Umbilical cord (tissue), 2 donors: ENCODE data around the gene MAJIN. TPM values are rescaled to one million over a fixed set of nuclear protein-coding genes. Genes with fewer than 3 reads are reported as not detected.

Experiments used
- DNase-seq: peaks from one replicate; pipeline ENCODE4 v3.0.0-alpha.2; 2015; ENCODE audit warnings: low spot score
- total RNA-seq: library from RNA; depleted of rRNA; stranded (reverse); fragments of >200 nt; gene quantifications from one replicate; pipeline ENCODE4 v1.2.3, GENCODE V29; 2014; ENCODE audit warnings: low replicate concordance; ENCODE audit not compliant: insufficient read depth

Gene MAJIN
- total RNA-seq, 1 donor from 2014 or later, result not detected

DNA sequence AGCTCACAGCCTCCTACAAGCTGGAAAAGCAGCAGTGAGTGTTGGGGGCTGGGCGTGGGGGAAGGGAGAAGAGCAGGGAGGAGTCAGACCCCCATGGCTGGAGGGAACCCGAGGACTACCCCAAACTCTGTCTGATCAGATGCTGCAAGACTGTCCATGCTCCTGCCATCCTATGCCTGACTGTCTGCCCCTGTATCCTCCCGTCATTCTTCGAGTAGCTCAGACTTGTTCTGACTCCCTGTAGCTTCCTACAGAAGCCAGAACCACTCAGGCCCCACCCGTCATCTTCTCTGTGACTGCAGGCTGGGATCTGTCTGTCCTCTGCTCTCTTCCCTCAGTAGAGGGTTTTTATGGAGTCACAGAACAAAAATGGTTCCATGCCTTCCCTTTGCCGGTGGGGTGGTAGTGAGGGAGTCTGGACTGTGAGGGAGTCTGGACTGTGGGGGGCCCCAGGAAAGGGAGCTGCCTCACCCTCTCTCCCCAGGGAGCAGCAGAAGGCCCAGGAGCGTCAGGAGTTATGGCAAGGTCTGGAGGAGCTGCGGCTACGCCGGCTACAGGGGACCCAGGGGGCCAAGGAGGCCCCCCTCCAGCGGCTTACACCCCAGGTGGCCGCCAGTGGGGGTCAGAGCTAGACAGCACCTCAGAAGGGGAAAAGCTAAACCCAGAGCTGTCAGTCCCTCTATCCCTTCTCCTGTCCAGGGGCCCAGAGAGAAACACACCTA is 38.5 kb downstream of the MAJIN start:
- no peak for DNase-seq

DNA sequence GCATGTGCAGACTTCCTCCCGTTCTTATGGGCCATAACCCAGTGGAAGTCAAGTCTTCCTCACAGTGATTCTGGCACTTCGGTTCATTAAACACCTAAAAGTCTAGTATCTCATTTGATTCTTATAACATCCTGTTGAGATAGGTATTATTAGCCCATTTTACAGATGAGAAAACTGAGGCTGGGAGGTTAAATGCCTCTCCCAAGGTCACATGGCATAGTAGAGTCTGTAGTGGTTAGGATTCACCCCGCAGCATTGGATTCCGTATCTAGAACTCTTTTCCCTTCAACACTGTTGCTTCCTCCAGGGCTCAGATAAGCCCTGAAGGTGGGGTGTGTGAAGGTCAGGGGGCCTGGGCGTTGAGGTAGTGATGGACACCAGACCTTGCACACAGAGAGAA is 39.6 kb downstream of the MAJIN start:
- DNase-seq, result no peak

DNA sequence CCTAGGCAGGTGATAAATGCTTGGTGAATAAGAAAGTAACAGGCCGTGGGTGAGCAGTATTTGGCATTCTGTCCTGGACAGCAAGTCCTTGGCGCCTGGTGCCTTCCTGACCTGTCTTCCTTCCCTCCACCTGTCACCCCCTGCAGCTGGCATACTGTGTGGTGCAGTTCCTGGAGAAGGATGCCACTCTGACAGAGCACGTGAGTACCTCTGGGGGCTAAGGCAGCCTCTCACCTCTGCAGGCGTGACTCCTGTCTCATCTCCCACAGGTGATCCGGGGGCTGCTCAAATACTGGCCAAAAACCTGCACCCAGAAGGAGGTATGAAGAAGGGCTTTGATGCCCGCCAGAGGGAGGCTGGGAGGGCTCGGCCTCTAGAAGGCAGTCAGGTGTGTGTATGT is 40.6 kb downstream of the MAJIN start:
- DNase-seq, result no peak

DNA sequence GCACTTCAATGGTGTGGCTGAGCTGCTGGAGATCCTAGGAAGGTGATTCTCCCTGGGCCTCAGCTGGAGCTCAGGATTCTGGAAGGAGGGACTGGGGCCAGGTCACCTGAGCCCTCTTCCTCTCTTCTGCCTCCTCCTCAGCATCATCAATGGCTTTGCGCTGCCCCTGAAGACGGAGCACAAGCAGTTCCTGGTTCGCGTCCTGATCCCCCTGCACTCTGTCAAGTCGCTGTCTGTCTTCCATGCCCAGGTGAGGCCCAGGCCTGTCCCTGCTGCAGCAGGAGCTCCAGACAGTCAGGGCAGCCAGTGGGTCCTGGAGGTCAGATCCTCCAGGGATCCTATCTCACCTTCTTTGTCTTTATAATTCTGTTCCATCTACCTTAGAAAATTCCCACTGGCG is 41.6 kb downstream of the MAJIN start:
- DNase-seq, result no peak

DNA sequence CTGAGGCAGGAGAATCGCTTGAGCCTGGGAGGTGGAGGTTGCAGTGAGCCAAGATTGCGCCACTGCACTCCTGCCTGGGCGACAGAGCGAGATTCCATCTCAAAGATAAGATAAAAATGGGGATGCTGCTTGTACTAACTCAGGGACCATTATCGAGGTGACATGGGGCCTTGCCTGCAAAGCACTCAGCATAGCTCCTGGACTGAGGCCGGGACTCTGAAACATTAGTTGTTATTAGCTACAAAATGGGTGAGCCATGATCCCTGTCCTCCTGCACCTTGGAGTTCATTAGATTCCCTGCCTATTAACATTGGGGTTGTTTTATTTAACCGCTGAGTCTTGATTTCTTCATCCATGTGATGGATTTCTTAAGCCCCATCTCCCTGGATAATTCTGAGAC is 42.3 kb downstream of the MAJIN start:
- DNase-seq, result no peak

DNA sequence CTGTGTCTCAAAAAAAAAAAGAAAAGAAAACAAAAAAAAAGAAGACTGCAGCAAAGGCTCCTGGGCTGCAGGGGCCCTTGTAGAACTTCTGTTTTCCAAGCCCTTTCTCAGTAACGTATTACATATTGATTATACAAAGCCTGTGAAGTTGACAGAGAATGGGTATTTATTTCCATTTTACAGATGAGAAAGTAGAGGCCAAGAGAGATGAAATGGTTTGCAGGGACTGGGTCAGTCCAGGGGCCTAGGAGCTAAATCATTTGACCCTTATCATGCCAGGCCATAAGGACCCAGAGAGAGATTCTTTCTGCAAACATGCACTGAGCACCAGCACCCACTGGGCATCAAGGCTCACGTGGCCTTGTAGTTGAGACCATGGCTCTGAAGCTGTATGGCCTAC is 43.0 kb downstream of the MAJIN start:
- no peak for DNase-seq

DNA sequence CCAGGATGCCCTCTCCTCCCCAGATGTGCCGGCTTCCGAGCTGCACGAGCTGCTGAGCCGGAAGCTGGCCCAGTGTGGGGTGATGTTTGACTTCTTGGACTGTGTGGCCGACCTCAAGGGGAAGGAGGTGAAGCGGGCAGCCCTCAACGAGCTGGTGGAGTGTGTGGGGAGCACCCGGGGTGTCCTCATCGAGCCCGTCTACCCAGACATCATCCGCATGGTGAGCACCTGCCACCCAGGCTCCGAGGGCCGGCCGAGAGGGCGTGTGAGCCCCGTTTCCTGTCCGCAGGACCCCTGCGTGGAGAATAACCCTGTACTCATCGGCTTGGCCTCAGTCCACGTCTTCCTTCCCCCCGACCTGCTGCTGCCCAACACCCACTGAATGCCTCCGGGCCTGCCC is 45.2 kb downstream of the MAJIN start:
- no peak for DNase-seq

DNA sequence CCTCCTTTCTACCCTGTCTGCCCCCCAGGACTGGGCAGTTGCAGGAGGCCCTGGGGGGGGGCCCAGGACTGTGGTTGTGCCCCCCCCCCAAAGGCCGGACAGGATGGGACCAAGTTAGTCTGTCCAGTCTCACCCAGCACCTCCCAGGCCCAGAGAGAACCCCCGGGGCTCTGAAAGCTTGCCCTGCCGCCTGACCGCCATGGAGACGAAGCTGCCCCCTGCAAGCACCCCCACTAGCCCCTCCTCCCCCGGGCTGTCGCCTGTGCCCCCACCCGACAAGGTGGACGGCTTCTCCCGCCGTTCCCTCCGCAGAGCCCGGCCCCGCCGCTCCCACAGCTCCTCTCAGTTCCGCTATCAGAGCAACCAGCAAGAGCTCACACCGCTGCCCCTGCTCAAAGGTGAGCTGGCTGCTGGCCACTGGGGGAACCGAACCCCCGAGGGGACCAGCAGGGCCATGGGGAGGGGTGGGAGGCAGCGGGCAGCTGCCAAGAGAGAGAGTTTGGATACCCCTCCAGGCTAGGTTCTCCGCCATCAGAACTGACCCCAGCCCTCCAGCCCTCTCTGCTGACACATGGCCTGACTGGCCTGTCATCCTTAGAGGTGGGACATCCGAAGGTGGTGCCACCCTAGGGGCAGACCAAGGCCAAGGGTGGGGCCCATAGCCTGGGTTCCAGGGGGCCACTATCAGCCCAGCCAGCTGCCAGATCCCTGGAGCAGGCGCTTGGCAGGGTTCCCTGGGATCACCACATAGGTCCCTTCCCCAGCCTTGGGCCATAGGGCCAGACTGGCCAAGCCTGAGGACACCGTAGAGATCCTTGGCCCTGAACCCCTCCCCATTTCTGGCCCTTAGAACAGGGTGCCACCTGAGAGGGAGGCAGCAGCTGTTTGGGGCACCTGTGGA is 46.1 kb downstream of the MAJIN start:
- no peak for DNase-seq

DNA sequence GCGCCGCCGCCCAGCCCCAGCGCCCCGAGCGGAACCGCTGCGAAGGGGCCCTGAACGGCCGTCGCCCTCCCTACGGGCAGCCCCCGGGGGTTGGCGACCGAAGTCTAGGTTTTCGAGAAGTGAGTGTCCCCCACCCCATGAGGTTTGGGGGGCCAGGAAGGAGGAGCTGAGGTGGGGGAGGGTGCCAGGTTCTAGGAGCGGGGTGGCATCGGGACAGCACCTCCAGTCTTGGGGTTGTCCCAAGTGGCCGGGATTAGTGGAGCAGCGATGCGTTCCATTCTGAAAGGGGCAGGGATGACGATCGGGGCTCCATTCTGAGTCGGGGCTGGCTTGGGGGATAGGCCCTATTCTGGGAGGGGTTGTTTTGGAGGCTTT is 47.0 kb downstream of the MAJIN start:
- peak; percentile 23 for DNase-seq

DNA sequence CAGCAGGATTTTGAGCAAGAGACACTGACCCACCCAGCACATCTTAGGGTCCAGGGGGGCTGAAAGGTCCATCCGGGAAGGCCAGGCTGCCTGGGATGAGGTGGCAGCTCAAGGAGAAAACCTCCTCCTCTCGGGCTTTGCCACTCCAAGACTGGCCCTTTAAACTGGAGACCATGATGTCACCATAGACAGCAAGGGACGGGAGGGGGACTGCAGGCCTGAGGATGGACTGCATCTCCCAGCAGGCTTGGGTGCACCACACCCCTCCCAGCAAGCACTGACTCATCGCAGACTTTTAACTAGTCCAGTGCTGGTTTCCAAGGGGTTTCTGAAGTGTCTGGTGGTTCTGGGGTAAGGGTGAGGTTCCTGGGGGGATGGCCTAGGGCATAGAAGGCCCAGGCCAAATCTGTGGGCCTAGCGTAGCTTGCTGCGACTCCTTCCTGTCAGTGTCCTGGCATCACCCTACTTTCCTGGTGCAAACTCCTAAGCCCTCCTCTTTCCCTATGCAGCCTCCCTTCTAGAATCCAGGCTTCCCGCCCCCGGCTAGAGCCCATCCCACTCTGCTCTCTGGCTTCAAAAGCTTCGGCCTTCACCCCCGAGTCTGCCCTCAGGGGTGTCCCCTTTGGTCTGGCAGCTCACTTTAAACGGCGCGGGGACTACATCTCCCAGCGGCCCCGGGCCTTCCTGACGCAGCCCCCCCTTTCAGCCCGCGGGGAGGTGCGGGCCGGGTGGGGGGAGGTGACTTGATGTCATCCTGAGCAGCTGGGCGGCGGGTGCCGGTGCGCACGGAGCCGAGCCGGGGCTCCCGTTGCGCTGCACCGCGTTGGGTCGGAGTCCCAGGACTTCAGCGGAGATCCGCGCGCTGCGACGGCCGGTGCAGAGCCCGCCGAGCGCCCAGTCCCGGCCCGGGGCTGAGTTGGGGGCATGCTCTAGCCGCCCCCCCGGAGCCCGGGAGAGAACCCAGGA is 47.7 kb downstream of the MAJIN start, which contains the start of gene PPP2R5B:
Gene PPP2R5B, plus strand, starts transcription at position 746 of the 966 bp plus-strand sequence. CDS start 1,046 bp downstream, outside the sequence.
- DNase-seq, result peak; percentile 98

DNA sequence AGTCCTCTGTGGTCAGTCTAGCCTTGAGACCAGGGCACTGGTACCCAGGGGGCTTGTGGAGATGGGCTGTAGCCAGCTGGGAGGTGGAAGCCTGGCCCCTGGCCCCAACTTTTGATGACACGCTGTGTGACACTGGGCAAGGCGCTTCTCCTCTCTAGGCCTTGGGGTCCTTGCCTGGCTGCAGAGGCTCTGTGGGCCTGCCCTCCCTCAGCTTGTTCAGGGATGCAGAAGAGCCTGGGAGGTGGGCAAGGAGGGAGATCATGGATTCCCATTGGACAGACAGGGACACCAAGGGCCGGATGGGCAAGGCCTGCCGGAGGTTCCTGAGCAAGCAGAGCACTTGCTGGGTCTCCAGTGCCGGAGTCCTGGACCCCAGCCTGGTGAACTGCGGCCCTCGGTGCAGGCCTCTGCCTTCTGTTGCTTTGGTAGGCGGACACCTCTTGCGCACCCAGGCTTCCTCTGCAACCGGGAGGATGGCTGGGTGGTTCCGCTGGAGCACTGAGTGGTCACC is 48.7 kb downstream of the MAJIN start:
- no peak for DNase-seq

DNA sequence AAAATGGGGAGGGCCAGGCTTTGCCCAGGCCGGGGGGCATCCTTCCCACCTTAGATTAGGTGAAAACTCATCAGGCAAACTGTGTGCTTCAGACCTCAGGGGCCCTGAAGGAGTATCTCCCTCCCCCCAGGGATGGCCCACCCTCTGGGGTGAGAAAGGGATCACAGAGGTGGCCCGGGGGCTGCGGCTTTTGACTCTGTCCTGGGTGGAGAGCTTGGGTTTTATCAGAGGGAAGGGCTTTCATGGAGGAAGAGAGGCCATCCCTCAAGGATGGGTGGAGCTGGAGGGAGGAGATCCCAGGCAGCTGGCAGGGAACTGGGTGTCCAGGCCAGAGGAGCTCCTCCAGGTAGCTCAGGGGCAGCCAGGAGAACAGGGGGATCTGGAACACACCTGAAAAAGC is 50.5 kb downstream of the MAJIN start:
- DNase-seq, result no peak

DNA sequence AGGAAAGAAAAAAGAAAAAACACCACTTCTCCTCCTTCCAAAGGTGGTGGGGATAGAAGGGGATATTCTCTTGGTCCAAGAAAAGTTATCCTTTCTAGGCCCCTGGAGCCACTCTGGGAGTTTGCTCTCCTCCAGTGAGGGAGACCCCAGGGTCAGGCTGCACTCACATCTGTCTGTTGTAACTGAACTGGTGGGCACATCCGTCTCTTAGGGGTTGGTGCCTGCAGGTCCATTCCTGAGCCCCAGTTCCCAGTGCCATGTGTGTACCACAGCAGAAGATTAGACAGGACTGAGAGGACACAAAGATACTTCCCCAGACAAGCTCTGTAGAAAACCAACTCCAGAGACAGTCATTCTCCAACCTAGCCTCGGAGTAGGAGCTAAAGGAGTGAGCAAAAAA is 51.8 kb downstream of the MAJIN start:
- no peak for DNase-seq

DNA sequence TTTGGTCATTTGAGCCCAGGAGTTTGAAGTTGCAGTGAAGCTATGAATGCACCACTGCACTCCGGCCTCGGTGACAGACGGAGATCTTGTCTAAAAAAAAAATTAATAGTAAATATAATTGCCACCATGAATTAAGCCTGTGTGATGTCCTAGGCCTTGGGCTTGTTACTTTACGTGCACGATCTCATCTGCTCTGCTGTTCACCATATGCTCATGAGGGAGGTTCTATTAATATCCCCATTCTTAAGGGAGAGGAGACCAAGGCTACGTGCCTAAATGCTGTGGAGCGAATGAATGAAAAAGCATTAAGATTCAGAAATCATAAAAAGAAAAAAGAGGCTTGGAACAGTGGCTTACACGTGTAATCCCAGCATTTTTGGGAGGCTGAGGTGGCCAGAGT is 52.3 kb downstream of the MAJIN start:
- no peak for DNase-seq

DNA sequence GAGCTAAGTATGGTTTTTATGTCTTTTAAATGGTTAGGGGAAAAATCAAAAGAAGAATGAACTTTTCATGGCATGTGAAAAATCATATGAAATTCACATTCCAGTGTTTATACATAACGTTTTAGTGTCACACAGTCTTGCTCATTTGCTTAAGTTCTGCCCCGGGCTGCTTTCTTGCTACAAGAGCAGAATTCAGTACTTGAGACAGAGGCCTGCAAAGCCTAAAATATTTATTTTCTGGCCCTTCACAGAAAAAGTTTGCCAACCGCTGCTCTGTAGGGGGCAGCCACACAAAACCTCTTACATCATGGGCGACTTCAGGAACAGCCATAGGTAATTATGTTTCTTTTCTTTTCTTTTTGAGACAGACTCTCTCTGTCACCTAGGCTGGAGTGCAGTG is 53.9 kb downstream of the MAJIN start:
- peak; percentile 64 for DNase-seq

DNA sequence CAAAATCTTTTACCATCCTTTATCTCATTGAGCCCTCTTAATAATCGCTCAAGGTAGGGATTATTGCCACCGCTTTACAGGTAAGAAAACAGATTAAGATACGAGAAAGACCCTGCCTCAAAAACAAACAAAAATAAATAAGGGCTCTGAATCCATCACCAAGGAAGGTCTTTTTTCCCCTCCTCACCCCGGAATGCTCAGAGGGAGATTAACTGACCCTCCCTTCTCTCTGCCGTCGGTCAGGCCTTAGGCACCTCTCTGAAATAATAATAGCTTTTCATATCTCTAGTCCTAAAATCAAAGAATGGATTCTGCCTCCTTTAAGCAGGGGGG is 54.3 kb downstream of the MAJIN start:
- DNase-seq, result no peak

DNA sequence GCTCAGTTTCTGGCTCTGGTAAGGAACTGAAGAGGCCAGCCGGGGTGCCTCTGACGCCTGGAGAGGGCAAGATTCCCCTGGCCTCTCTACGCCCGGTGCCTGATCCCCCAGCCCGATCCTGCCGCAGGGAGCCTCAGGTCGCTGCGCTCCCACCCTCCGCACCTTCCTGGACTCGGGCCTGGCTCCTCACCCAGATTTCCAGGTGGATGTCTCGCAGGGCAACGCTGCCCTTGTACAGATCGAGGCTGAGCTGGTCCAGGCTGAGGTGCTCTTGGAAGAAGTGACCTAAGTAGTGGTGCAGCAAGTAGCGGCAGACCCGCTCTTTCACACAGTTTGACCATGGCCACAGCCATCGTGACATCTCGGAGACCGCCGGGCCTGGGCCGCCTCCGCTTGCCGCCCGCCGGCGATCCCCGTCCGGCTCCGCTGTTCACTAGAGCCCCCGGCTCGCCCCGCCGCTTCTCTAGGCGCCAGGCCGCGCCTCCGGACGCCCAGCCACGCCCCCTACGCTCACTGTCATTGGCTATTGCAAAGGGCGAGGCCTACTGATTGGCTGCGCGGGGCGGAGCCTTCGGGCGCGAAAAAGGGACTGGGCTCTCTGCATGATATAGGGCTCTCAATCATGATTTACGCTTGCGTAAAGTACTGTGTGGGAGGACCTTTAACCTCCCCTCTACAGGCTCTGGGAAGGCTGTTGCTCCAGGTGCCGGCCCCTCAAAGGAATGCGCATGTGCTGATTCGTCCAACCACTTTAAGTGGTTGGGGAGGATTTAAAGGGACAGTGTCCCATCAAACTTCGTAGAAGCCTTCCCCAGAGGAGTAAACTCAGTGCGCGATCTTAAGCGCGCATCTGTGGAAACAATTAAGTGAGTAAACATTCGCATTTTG is 54.9 kb downstream of the MAJIN start, which contains the start of gene ATG2A:
Gene ATG2A, minus strand, starts transcription at position 435 of the 888 bp plus-strand sequence. Its CDS starts 74 bp downstream, at position 361.
- DNase-seq, result peak; percentile 100

DNA sequence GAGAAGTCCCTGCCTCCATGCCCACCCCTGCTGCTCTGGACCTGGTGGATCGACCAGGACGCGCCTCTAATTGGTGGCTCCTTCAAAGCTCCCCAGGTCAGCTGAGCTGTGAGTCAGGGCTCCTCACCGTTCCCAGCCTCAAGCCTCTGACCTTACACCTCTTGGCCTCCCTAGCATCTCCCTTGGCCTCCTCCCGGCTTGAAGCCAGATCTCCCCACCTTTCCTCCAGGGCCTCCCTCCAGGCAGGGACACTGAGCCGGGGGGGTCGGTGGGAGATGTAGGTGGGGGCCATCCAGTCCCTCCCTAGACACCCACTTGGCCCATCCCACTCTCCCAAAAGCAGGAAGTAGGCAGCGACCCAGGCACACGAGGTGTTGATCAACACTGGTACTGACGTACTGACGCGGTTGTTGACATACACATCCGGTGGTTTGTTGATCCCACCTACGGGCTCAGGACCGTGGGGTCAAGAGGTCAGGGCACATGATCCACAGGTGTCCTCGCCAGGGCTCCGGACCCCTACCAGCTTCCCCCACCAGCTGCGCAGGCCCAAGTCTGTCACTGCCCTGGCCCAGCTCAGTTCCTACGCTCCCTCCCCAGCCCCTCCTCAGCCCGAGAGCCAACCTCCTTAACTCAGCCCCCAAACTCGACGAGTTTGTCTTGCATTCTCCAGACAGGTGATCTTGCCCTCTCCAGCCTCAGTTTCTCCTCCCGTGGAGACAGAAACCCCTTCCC is 55.7 kb downstream of the MAJIN start:
- peak; percentile 36 for DNase-seq

DNA sequence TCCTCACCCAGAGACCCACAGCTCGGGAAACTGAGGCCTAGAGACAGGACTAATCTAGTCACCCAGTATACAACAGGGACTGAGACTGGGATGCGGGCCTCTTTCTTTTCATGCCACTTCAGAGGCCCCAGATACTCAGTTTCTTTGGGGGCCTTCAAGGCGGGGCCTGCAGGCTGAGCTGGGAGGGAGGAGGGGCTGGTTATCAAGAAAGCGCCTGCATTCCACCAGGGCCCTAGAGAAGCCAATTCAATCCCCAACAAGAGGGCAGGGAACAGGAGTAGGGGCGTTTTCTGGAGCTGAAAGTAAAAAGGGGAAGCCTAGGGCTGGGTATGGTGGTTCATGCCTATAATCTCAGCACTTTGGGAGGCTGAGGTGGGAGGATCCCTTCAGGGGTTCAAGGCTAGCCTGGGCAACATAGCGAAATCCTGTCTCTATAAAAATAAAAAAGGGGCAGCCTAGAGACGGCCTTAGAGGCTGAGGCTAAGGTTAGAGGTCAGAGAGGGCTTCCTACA is 56.5 kb downstream of the MAJIN start:
- no peak for DNase-seq

DNA sequence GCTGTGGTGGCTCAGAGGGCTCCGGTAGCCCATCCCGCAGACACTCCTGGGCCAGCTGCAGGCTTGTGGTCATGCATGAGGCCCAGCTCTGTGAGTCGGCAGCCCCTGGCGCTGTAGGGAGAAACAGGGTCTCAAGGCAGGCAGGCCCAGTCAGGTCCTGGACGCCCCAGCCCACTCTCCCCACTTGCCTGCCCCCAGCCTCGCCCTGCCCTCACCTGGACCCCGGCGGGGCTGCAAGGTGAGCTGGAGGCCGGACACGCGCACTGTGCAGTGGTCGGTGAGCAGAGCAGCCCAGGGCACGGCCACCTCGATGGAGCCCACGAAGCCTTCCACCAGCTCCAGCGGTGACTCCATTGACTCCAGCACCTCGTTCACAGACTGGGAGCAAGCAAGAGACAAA is 57.8 kb downstream of the MAJIN start:
- no peak for DNase-seq
